Breast epithelium (tissue), 4 donors: Measurements from ENCODE around the gene GPR85. TPM values are rescaled to one million over a fixed set of nuclear protein-coding genes. Genes with fewer than 3 reads are reported as not detected.
A peak's percentile ranks its signal among the peaks of the same experiment; 100 is the strongest.
"Not testable (repeated sequence)": the region's sequence is repeated elsewhere in the genome, so short reads cannot be mapped to it uniquely, and the experiment has no call there.

Experiments used
- DNase-seq, 2 donors: peaks; one replicate each; pipeline ENCODE4 v3.0.0-alpha.2; 2019; ENCODE audit warnings: low spot score in 2 of 2
- H3K27ac ChIP-seq, 2 donors: fragments of 200-600 bp; sonication (generic) in 1 of 2; one replicate each; pipeline ENCODE4 v1.5.1; 2016 to 2019; ENCODE audit warnings: mild to moderate bottlenecking in 1 of 2
- H3K27me3 ChIP-seq, 2 donors: fragments of 200-600 bp; sonication (generic) in 1 of 2; one replicate each; pipeline versions ENCODE4 v1.5.1 to v1.6.0; 2017 to 2019; ENCODE audit warnings: control low read depth in 1 of 2, mild to moderate bottlenecking in 1 of 2
- H3K36me3 ChIP-seq: fragments of 200-600 bp; one replicate; pipeline ENCODE4 v1.5.1; 2019
- H3K4me1 ChIP-seq, 2 donors: fragments of 200-600 bp; sonication (generic); one replicate each; pipeline ENCODE4 v1.5.1; 2016 to 2019; ENCODE audit warnings: control low read depth in 1 of 2
- H3K4me3 ChIP-seq, 3 donors: fragments of 200-600 bp; sonication (generic); 1 replicate in 2 of 3; 2 replicates in 1 of 3; pipeline ENCODE4 v1.5.1; 2016 to 2019; ENCODE audit warnings: mild to moderate bottlenecking in 3 of 3, moderate library complexity in 2 of 3
- H3K9me3 ChIP-seq, 2 donors: fragments of 200-600 bp; sonication (generic) in 1 of 2; one replicate each; pipeline ENCODE4 v1.5.1; 2016 to 2019; ENCODE audit warnings: control low read depth in 1 of 2
- CTCF ChIP-seq, 3 donors: fragments of 450-650 bp; IDR thresholded peaks; one replicate each; pipeline ENCODE4 v1.5.1; 2016 to 2017; ENCODE audit warnings: antibody characterized with exemption in 3 of 3, mild to moderate bottlenecking in 3 of 3, moderate library complexity in 3 of 3
- POLR2A ChIP-seq: fragments of 450-650 bp; IDR thresholded peaks from one replicate; pipeline ENCODE4 v1.6.1; 2016; ENCODE audit warnings: antibody characterized with exemption, mild to moderate bottlenecking, moderate library complexity
- POLR2AphosphoS5 ChIP-seq, 3 donors: sonication (generic); formaldehyde crosslinking; IDR thresholded peaks; one replicate each; pipeline ENCODE4 v1.6.1; 2017; ENCODE audit warnings: antibody characterized with exemption in 3 of 3
- intact Hi-C: fragments of 100-400 bp; cut with DNase I; formaldehyde crosslinking; loops from one replicate; pipeline ENCODE4 v1.15.1; 2023; ENCODE audit warnings: low total_unique reads
- total RNA-seq, 3 donors: library from RNA; depleted of rRNA; stranded (reverse); fragments of >200 nt; gene quantifications; one replicate each; pipeline ENCODE4 v1.1.0, GENCODE V29; 2016

The GPR85 gene
- total RNA-seq, 3 donors from 2014 or later = 0.29 to 1.6 (median 0.33) TPM

GRCh38 chr7:113122744-113123143 lies 36.1 kb upstream of the GPR85 start:
- H3K9me3 ChIP-seq = no peaks in the 10 kb centered on the region
- no peak for DNase-seq
- no peaks in the 10 kb centered on the region for H3K27me3 ChIP-seq
- no peak overlapping the region for H3K27ac ChIP-seq
- no peaks in the 10 kb centered on the region for H3K4me1 ChIP-seq
- TF ChIP-seq POLR2A = no peak
- TF ChIP-seq POLR2AphosphoS5 (IDR thresholded peaks at IDR 0.05) = no peak
- TF ChIP-seq CTCF (IDR thresholded peaks at IDR 0.05) = no peak
- H3K4me3 ChIP-seq = no peak overlapping the region
- H3K36me3 ChIP-seq = no peaks in the 10 kb centered on the region
- intact Hi-C loops = no loop called here

- Histone ChIP-seq H3K9me3 (no peaks in the 10 kb centered on the region), H3K4me3 (no peak overlapping the region), H3K27ac (no peak overlapping the region), H3K4me1 (no peaks in the 10 kb centered on the region), H3K36me3 (no peaks in the 10 kb centered on the region), H3K27me3 (no peaks in the 10 kb centered on the region)
- no peak for DNase-seq
- TF ChIP-seq POLR2A (no peak), CTCF (IDR thresholded peaks at IDR 0.05) (no peak), POLR2AphosphoS5 (IDR thresholded peaks at IDR 0.05) (no peak)
- intact Hi-C loops = no loop called here
These were observed 34.0 kb upstream of the GPR85 start for GRCh38 chr7:113120647-113121046.

GRCh38 chr7:113119429-113119828 lies 32.8 kb upstream of the GPR85 start:
- Histone ChIP-seq H3K4me3 (peak overlapping the region in 1 of 3 donors; percentile 63), H3K27me3 (no peaks in the 10 kb centered on the region), H3K36me3 (no peaks in the 10 kb centered on the region), H3K4me1 (no peaks in the 10 kb centered on the region), H3K9me3 (no peaks in the 10 kb centered on the region), H3K27ac (no peak overlapping the region)
- TF ChIP-seq POLR2AphosphoS5 (IDR thresholded peaks at IDR 0.05) (no peak), POLR2A (no peak), CTCF (IDR thresholded peaks at IDR 0.05) (no peak)
- intact Hi-C loops = no loop called here
- DNase-seq = no peak

GRCh38 chr7:113118074-113118959 lies 31.7 kb upstream of the GPR85 start, which contains the start of gene SMIM30:
Gene SMIM30 (minus strand): TSS chr7:113118554. CDS start chr7:113117578, 976 bp downstream.
- Histone ChIP-seq H3K4me3 (peak within 1 kb of the TSS; percentile 50 to 78 (median 63)), H3K27me3 (no peaks in the 10 kb centered on the region), H3K36me3 (no peaks in the 10 kb centered on the region), H3K27ac (peak within 1 kb of the TSS; percentile 61 to 68), H3K9me3 (no peaks in the 10 kb centered on the region), H3K4me1 (no peaks in the 10 kb centered on the region)
- TF ChIP-seq POLR2A (peak; percentile 85), POLR2AphosphoS5 (IDR thresholded peaks at IDR 0.05) (peak; percentile 83 to 94 (median 87)), CTCF (IDR thresholded peaks at IDR 0.05) (no peak)
- DNase-seq = peak; percentile 90
- intact Hi-C loops = no loop called here

- H3K27me3 ChIP-seq, H3K36me3 ChIP-seq, intact Hi-C loops, H3K9me3 ChIP-seq, H3K4me1 ChIP-seq, H3K27ac ChIP-seq, DNase-seq: not testable (repeated sequence)
- H3K4me3 ChIP-seq = peak overlapping the region in 1 of 3 donors; percentile 78
These were observed 30.7 kb upstream of the GPR85 start for GRCh38 chr7:113117374-113117774.
